Vagina (tissue), 2 donors: ENCODE measurements around the gene GORASP1.

Experiments used
- CTCF ChIP-seq, 3 experiments: fragments of 450-650 bp in 2 of 3; fragments of 200-600 bp in 1 of 3; sonication (generic) in 1 of 3; IDR thresholded peaks; one replicate each; pipeline ENCODE4 v1.5.1; 2017 to 2019; ENCODE audit warnings: antibody characterized with exemption in 3 of 3, mild to moderate bottlenecking in 2 of 3, moderate library complexity in 2 of 3
- POLR2A ChIP-seq, 2 donors: fragments of 450-650 bp; IDR thresholded peaks; one replicate each; pipeline ENCODE4 v1.6.1; 2017; ENCODE audit warnings: antibody characterized with exemption in 2 of 2, mild to moderate bottlenecking in 2 of 2, moderate library complexity in 2 of 2

DNA sequence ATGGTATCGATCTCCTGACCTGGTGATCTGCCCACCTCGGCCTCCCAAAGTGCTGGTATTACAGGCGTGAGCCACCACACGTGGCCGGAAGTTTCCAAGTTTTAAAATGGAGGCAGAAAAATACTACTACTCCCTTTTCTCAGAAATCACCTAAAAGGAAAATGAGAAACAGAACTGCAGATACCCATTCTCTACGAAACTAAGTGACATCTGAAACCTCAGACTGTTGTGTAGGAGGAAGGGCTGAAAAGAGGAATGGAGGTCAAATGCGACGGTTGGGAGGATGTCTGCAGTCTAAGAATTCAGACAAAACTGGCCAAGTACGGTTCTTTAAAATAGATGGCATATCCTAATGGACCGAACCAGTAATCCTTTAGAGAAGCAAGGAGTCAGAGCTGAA lies 31.5 kb downstream of the GORASP1 start:
- TF ChIP-seq POLR2A (IDR thresholded peaks at IDR 0.05) = no peak
- no peak for TF ChIP-seq CTCF (IDR thresholded peaks at IDR 0.05)
